ENCODE data around the gene NTN4.
"Not testable (repeated sequence)": the region's sequence is repeated elsewhere in the genome, so short reads cannot be mapped to it uniquely, and the experiment has no call there.

The NTN4 gene

GRCh38 chr12:95658386-95658785, 132.2 kb downstream of the NTN4 start:
- DNase-seq (ENCODE audit: low read depth in 2 of 2) = no peak

- not testable (repeated sequence) for DNase-seq (ENCODE audit: low read depth in 2 of 2)
These were observed 135.9 kb downstream of the NTN4 start for GRCh38 chr12:95654665-95655064.

GRCh38 chr12:95653771-95654546, 136.6 kb downstream of the NTN4 start:
- no peak for DNase-seq (ENCODE audit: low read depth in 2 of 2)

GRCh38 chr12:95651681-95652080, 138.9 kb downstream of the NTN4 start:
- DNase-seq (ENCODE audit: low read depth in 2 of 2) = no peak

GRCh38 chr12:95648990-95649791, 141.4 kb downstream of the NTN4 start:
- DNase-seq (ENCODE audit: low read depth in 2 of 2) = no peak

GRCh38 chr12:95646781-95647190, 143.8 kb downstream of the NTN4 start:
- no peak for DNase-seq (ENCODE audit: low read depth in 2 of 2)

- no peak for DNase-seq (ENCODE audit: low read depth in 2 of 2)
These were observed 147.3 kb downstream of the NTN4 start for GRCh38 chr12:95643256-95643655.

- DNase-seq (ENCODE audit: low read depth in 2 of 2) = no peak
These were observed 148.0 kb downstream of the NTN4 start for GRCh38 chr12:95642583-95642982.

GRCh38 chr12:95641299-95641952, 149.1 kb downstream of the NTN4 start:
- DNase-seq (ENCODE audit: low read depth in 2 of 2) = no peak

GRCh38 chr12:95640516-95640915, 150.0 kb downstream of the NTN4 start:
- DNase-seq (ENCODE audit: low read depth in 2 of 2) = no peak

- DNase-seq (ENCODE audit: low read depth in 2 of 2) = no peak
These were observed 153.0 kb downstream of the NTN4 start for GRCh38 chr12:95637471-95638155.

GRCh38 chr12:95637010-95637409, 153.6 kb downstream of the NTN4 start:
- no peak for DNase-seq (ENCODE audit: low read depth in 2 of 2)

GRCh38 chr12:95634622-95635621, 155.6 kb downstream of the NTN4 start:
- DNase-seq (ENCODE audit: low read depth in 2 of 2) = no peak

GRCh38 chr12:95633732-95634465, 156.7 kb downstream of the NTN4 start:
- no peak for DNase-seq (ENCODE audit: low read depth in 2 of 2)

- no peak for DNase-seq (ENCODE audit: low read depth in 2 of 2)
These were observed 157.4 kb downstream of the NTN4 start for GRCh38 chr12:95633049-95633731.

GRCh38 chr12:95630496-95630895, 160.1 kb downstream of the NTN4 start:
- DNase-seq (ENCODE audit: low read depth in 2 of 2) = no peak

- no peak for DNase-seq (ENCODE audit: low read depth in 2 of 2)
These were observed 161.2 kb downstream of the NTN4 start for GRCh38 chr12:95629392-95629791.

- no peak for DNase-seq (ENCODE audit: low read depth in 2 of 2)
These were observed 163.7 kb downstream of the NTN4 start for GRCh38 chr12:95626854-95627253.

GRCh38 chr12:95625012-95625411, 165.6 kb downstream of the NTN4 start:
- no peak for DNase-seq (ENCODE audit: low read depth in 2 of 2)

Measured in stimulated activated CD4-positive, alpha-beta T cell treated with anti-CD3 and anti-CD28 coated beads, Interleukin-15, amount 100 ng/mL, for 48 hours (primary cell).